Endothelial cell of umbilical vein (primary cell): ENCODE data around the gene TMEM273. TPM values are rescaled to one million over a fixed set of nuclear protein-coding genes. Genes with fewer than 3 reads are reported as not detected.

Source experiments
- BruUV-seq: library from RNA; stranded (reverse); fragments of 400-500 nt; replicated peaks from 2 replicates; lab custom pipeline; 2021; lab: Mats Ljungman, UMichigan
- CTCF ChIA-PET: fragments of 300-600, 350-600 bp; sonication (Branson Sonifier 250); formaldehyde crosslinking; loops from one replicate; lab custom pipeline; 2021; ENCODE audit warnings: antibody characterized with exemption, inconsistent platforms; lab: Charles Lee
- POLR2A ChIA-PET: fragments of 300-600, 350-600 bp; sonication (Branson Sonifier 250); formaldehyde crosslinking; loops from one replicate; lab custom pipeline; 2021; ENCODE audit warnings: antibody characterized with exemption, inconsistent platforms; lab: Charles Lee
- DNase-seq: peaks from one replicate; pipeline ENCODE4 v3.0.0-alpha.2; 2011; ENCODE audit warnings: low read depth, low spot score
- FAIRE-seq: peaks from 2 replicates; lab custom pipeline; 2011; peaks lifted over from hg19 to GRCh38; lab: Jason Lieb, UNC
- H2AFZ ChIP-seq: 2 replicates; pipeline ENCODE4 v1.6.0; 2012; ENCODE audit warnings: low read depth, low read length, control low read depth, inconsistent platforms
- H3K27ac ChIP-seq: 2 replicates; pipeline ENCODE4 v1.5.1; 2011; ENCODE audit warnings: low read depth, mild to moderate bottlenecking, control low read depth, low read length, moderate library complexity; ENCODE audit not compliant: insufficient read depth
- H3K27me3 ChIP-seq, 2 experiments: 2 replicates each; pipeline versions ENCODE4 v1.6.0 to v1.6.1; 2011; ENCODE audit warnings: low read length in 2 of 2, mixed read lengths in 1 of 2; ENCODE audit not compliant: control insufficient read depth in 2 of 2, insufficient read depth in 2 of 2
- H3K36me3 ChIP-seq, 2 experiments: 2 replicates in 1 of 2; 3 replicates in 1 of 2; pipeline ENCODE4 v1.5.1; 2011; ENCODE audit warnings: low read length in 2 of 2, mild to moderate bottlenecking in 1 of 2, moderate library complexity in 1 of 2; ENCODE audit not compliant: control insufficient read depth in 2 of 2, insufficient read depth in 2 of 2; ENCODE audit errors: extremely low read depth in 1 of 2
- H3K4me1 ChIP-seq: 3 replicates; pipeline ENCODE4 v1.5.1; 2011; ENCODE audit warnings: mild to moderate bottlenecking, low read length; ENCODE audit not compliant: control insufficient read depth, insufficient read depth; ENCODE audit errors: extremely low read depth
- H3K4me2 ChIP-seq: 2 replicates; pipeline ENCODE4 v1.6.1; 2011; ENCODE audit warnings: low read length, control low read depth, mixed read lengths; ENCODE audit not compliant: insufficient read depth
- H3K4me3 ChIP-seq, 3 experiments: fragments of 200-600 bp in 1 of 3; sonication (generic), shearing (Covaris generic) in 1 of 3; replicated peaks in 1 of 3; 2 replicates each; pipeline ENCODE4 v1.5.1; 2011 to 2016; ENCODE audit warnings: control low read depth in 3 of 3, low read length in 3 of 3, mild to moderate bottlenecking in 2 of 3, inconsistent platforms in 1 of 3, low read depth in 1 of 3, moderate library complexity in 1 of 3; ENCODE audit not compliant: insufficient read depth in 1 of 3
- H3K79me2 ChIP-seq: 2 replicates; pipeline ENCODE4 v1.6.0; 2012; ENCODE audit warnings: low read length, inconsistent platforms; ENCODE audit not compliant: control insufficient read depth, insufficient read depth
- H3K9ac ChIP-seq: replicated peaks from 2 replicates; pipeline ENCODE3; 2011; ENCODE audit warnings: low read length, control low read depth; ENCODE audit not compliant: insufficient read depth; ENCODE audit errors: extremely low read depth
- H3K9me1 ChIP-seq: replicated peaks from 3 replicates; pipeline ENCODE4 v1.6.0; 2011; ENCODE audit warnings: mild to moderate bottlenecking, low read length; ENCODE audit not compliant: control insufficient read depth, insufficient read depth; ENCODE audit errors: extremely low read depth
- H3K9me3 ChIP-seq: replicated peaks from 2 replicates; pipeline ENCODE4 v1.5.1; 2012; ENCODE audit warnings: low read length, inconsistent platforms; ENCODE audit not compliant: control insufficient read depth, insufficient read depth
- H4K20me1 ChIP-seq: replicated peaks from 2 replicates; pipeline ENCODE3; 2011; ENCODE audit warnings: mild to moderate bottlenecking, low read length; ENCODE audit not compliant: control insufficient read depth, insufficient read depth; ENCODE audit errors: extremely low read depth
- CTCF ChIP-seq, 2 donors: IDR thresholded peaks; 1 replicate in 1 of 2; 2 replicates in 1 of 2; pipeline ENCODE4 v1.5.1; 2011; ENCODE audit warnings: low read length in 2 of 2, mild to moderate bottlenecking in 2 of 2, moderate library complexity in 2 of 2, control low read depth in 1 of 2, inconsistent platforms in 1 of 2, low read depth in 1 of 2; ENCODE audit not compliant: insufficient read depth in 1 of 2; ENCODE audit errors: extremely low read depth in 1 of 2
- EZH2 ChIP-seq: IDR thresholded peaks from 2 replicates; pipeline ENCODE4 v1.6.1; 2012; ENCODE audit warnings: borderline replicate concordance, low read depth, mild to moderate bottlenecking, moderate library complexity, low read length, inconsistent platforms; ENCODE audit not compliant: severe bottlenecking
- FOS ChIP-seq: IDR thresholded peaks from 2 replicates; pipeline ENCODE4 v1.6.1; 2011; ENCODE audit warnings: mild to moderate bottlenecking, low read length, moderate library complexity, borderline replicate concordance; ENCODE audit not compliant: insufficient read depth
- GATA2 ChIP-seq: IDR thresholded peaks from 2 replicates; pipeline ENCODE4 v1.7.0; 2011; ENCODE audit warnings: low read depth, mild to moderate bottlenecking, moderate library complexity, mixed read lengths, low read length; ENCODE audit not compliant: insufficient read length, insufficient read depth
- JUN ChIP-seq: IDR thresholded peaks from 2 replicates; pipeline ENCODE4 v1.6.1; 2011; ENCODE audit warnings: borderline replicate concordance, low read depth; ENCODE audit not compliant: insufficient read length, insufficient read depth
- MAX ChIP-seq: IDR thresholded peaks from 2 replicates; pipeline ENCODE4 v1.6.1; 2011; ENCODE audit not compliant: insufficient read depth, insufficient read length
- MYC ChIP-seq: IDR thresholded peaks from one replicate; pipeline ENCODE4 v1.6.1; 2011; ENCODE audit warnings: mild to moderate bottlenecking, low read depth, low read length
- POLR2A ChIP-seq: IDR thresholded peaks from 2 replicates; pipeline ENCODE4 v1.6.1; 2012; ENCODE audit warnings: low read depth, mild to moderate bottlenecking, control low read depth, low read length
- POLR2AphosphoS5 ChIP-seq: IDR thresholded peaks from 2 replicates; pipeline ENCODE4 v1.6.1; 2012; ENCODE audit warnings: low read depth, mild to moderate bottlenecking, control low read depth, low read length, moderate library complexity; ENCODE audit not compliant: insufficient read depth
- dilution Hi-C: fragments of 300-500 bp; cut with MboI; formaldehyde crosslinking; loops from one replicate; pipeline ENCODE4 v1.15.0; 2019; ENCODE audit warnings: low sequenced_read_pairs; ENCODE audit not compliant: extremely low pct_ligation_motif_present
- intact Hi-C: fragments of 100-400 bp; cut with micrococcal nuclease; formaldehyde crosslinking; loops from one replicate; pipeline ENCODE4 v1.10.0; 2022
- polyA plus RNA-seq, 4 experiments: library from polyadenylated mRNA; depleted of rRNA in 3 of 4; stranded (reverse) in 3 of 4; unstranded in 1 of 4; fragments of >200 nt; gene quantifications; 2 replicates each; pipeline versions ENCODE4 v1.2.1 to v1.2.3, GENCODE V29; 2011 to 2012; ENCODE audit warnings: missing spikeins in 1 of 4
- total RNA-seq: library from RNA; stranded (reverse); gene quantifications from 2 replicates; pipeline ENCODE4 v1.2.3, GENCODE V29; 2021

TMEM273 gene
- total and polyA plus RNA-seq, 2 donors (not counting 3 experiments of a cell fraction or from before 2014, with no cell fraction given) = 1.9 to 3.7 TPM

- TF ChIP-seq FOS = no peak
- TF ChIP-seq MYC = no peak
- no peak for TF ChIP-seq EZH2
- TF ChIP-seq MAX = no peak
- no peak for TF ChIP-seq JUN
- TF ChIP-seq POLR2A = no peak
- TF ChIP-seq POLR2AphosphoS5 = no peak
Measured at GRCh38 chr10:49223205-49223604, 35.0 kb upstream of the TMEM273 start.

GRCh38 chr10:49222170-49222569 is 34.0 kb upstream of the TMEM273 start:
- Histone ChIP-seq H2AFZ (no peak overlapping the region), H3K9me3 (no peaks in the 10 kb centered on the region), H3K4me3 (no peak overlapping the region), H3K36me3 (no peaks in the 10 kb centered on the region), H3K4me2 (no peak overlapping the region), H4K20me1 (no peaks in the 10 kb centered on the region), H3K79me2 (no peaks in the 10 kb centered on the region), H3K4me1 (no peaks in the 10 kb centered on the region), H3K9me1 (no peaks in the 10 kb centered on the region), H3K9ac (no peak overlapping the region), H3K27ac (no peak overlapping the region), H3K27me3 (no peaks in the 10 kb centered on the region)
- no peak for DNase-seq
- CTCF ChIA-PET = no interaction called here
- no TSS peak for BruUV-seq
- no peak for FAIRE-seq
- intact Hi-C loops (no loop called here), dilution Hi-C loops (no loop called here)
- POLR2A ChIA-PET = no interaction called here
- TF ChIP-seq FOS (no peak), CTCF (IDR thresholded peaks at IDR 0.05; ENCODE audit: extremely low read depth in 1 of 2, insufficient read depth in 1 of 2, low read depth in 1 of 2, low read length in 2 of 2) (no peak), JUN (no peak), GATA2 (no peak), MYC (no peak), MAX (no peak), POLR2AphosphoS5 (no peak), EZH2 (no peak), POLR2A (no peak)

More at GRCh38 chr10:49223205-49223604, 35.0 kb upstream of the TMEM273 start:
- Histone ChIP-seq H3K9me1 (no peaks in the 10 kb centered on the region), H3K9me3 (no peaks in the 10 kb centered on the region), H3K79me2 (no peaks in the 10 kb centered on the region), H4K20me1 (no peaks in the 10 kb centered on the region), H3K4me2 (no peak overlapping the region), H3K36me3 (no peaks in the 10 kb centered on the region), H3K27ac (no peak overlapping the region), H3K27me3 (no peaks in the 10 kb centered on the region), H3K4me1 (no peaks in the 10 kb centered on the region), H3K4me3 (no peak overlapping the region), H3K9ac (no peak overlapping the region), H2AFZ (no peak overlapping the region)
- POLR2A ChIA-PET = no interaction called here
- CTCF ChIA-PET = no interaction called here
- no TSS peak for BruUV-seq
- FAIRE-seq (no peak), DNase-seq (no peak)
- intact Hi-C loops (no loop called here), dilution Hi-C loops (no loop called here)
